Ovary (tissue), 3 donors: ENCODE measurements around the gene METTL6.

Source experiments
- EP300 ChIP-seq: sonication (generic); formaldehyde crosslinking; IDR thresholded peaks from one replicate; pipeline ENCODE4 v1.6.1; 2017; ENCODE audit warnings: antibody characterized with exemption
- POLR2A ChIP-seq: fragments of 450-650 bp; IDR thresholded peaks from one replicate; pipeline ENCODE4 v1.6.1; 2017; ENCODE audit warnings: antibody characterized with exemption, mild to moderate bottlenecking, moderate library complexity
- TF ChIP-seq, protein P1 (sequence below), 3 donors: fragments of 450-650 bp in 2 of 3; fragments of 200-600 bp in 1 of 3; IDR thresholded peaks; one replicate each; pipeline versions ENCODE4 v1.5.1 to v1.8.0; 2016 to 2022; ENCODE audit warnings: antibody characterized with exemption in 3 of 3, mild to moderate bottlenecking in 1 of 3
- donor health status: DM: no; HTN: no; CAD: no.

GRCh38 chr3:15451216-15452113 is 24.1 kb upstream of the METTL6 start:
- TF ChIP-seq POLR2A (no peak), EP300 (no peak)
- TF ChIP-seq, protein P1, sequence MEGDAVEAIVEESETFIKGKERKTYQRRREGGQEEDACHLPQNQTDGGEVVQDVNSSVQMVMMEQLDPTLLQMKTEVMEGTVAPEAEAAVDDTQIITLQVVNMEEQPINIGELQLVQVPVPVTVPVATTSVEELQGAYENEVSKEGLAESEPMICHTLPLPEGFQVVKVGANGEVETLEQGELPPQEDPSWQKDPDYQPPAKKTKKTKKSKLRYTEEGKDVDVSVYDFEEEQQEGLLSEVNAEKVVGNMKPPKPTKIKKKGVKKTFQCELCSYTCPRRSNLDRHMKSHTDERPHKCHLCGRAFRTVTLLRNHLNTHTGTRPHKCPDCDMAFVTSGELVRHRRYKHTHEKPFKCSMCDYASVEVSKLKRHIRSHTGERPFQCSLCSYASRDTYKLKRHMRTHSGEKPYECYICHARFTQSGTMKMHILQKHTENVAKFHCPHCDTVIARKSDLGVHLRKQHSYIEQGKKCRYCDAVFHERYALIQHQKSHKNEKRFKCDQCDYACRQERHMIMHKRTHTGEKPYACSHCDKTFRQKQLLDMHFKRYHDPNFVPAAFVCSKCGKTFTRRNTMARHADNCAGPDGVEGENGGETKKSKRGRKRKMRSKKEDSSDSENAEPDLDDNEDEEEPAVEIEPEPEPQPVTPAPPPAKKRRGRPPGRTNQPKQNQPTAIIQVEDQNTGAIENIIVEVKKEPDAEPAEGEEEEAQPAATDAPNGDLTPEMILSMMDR (IDR thresholded peaks at IDR 0.05) = no peak
